HEK293 (cell line): ENCODE measurements around the gene PLXND1.

Source experiments
- EGR2 ChIP-seq: fragments of 450-650 bp; formaldehyde crosslinking; IDR thresholded peaks from 2 replicates; pipeline ENCODE4 v1.5.1; 2016; ENCODE audit warnings: low read depth, missing biosample characterization, missing genetic modification characterization
- YY1 ChIP-seq: fragments of 450-650 bp; formaldehyde crosslinking; IDR thresholded peaks from 2 replicates; pipeline ENCODE4 v1.5.1; 2018; ENCODE audit warnings: missing biosample characterization, missing genetic modification characterization
- ZBTB1 ChIP-seq: fragments of 450-650 bp; formaldehyde crosslinking; IDR thresholded peaks from 2 replicates; pipeline ENCODE4 v1.5.1; 2016; ENCODE audit warnings: missing biosample characterization, missing genetic modification characterization
- ZNF114 ChIP-seq: fragments of 450-650 bp; formaldehyde crosslinking; IDR thresholded peaks from 2 replicates; pipeline ENCODE4 v1.5.0; 2017; ENCODE audit warnings: missing biosample characterization, missing genetic modification characterization
- ZNF121 ChIP-seq: fragments of 450-650 bp; formaldehyde crosslinking; IDR thresholded peaks from 2 replicates; pipeline ENCODE4 v1.5.1; 2016; ENCODE audit warnings: missing biosample characterization, missing genetic modification characterization
- ZNF16 ChIP-seq: fragments of 450-650 bp; formaldehyde crosslinking; IDR thresholded peaks from 2 replicates; pipeline ENCODE4 v1.5.1; 2016; ENCODE audit warnings: low read depth, missing biosample characterization, missing genetic modification characterization
- ZNF23 ChIP-seq: fragments of 450-650 bp; formaldehyde crosslinking; IDR thresholded peaks from 2 replicates; pipeline ENCODE4 v1.5.1; 2016; ENCODE audit warnings: missing biosample characterization, missing genetic modification characterization, borderline replicate concordance
- ZNF274 ChIP-seq, 2 experiments: fragments of 200-500 bp in 1 of 2; fragments of 450-650 bp in 1 of 2; sonication (Bioruptor generic) in 1 of 2; formaldehyde crosslinking in 1 of 2; IDR thresholded peaks; 2 replicates each; pipeline versions ENCODE4 v1.5.1 to v1.6.1; 2014 to 2016; ENCODE audit warnings: borderline replicate concordance in 1 of 2, inconsistent platforms in 1 of 2, low read length in 1 of 2, missing biosample characterization in 1 of 2, missing genetic modification characterization in 1 of 2
- ZNF354C ChIP-seq: fragments of 450-650 bp; formaldehyde crosslinking; IDR thresholded peaks from 2 replicates; pipeline ENCODE4 v1.5.1; 2016; ENCODE audit warnings: missing biosample characterization, missing genetic modification characterization, low read depth, borderline replicate concordance
- ZNF416 ChIP-seq: fragments of 450-650 bp; formaldehyde crosslinking; IDR thresholded peaks from 2 replicates; pipeline ENCODE4 v1.5.1; 2016; ENCODE audit warnings: missing biosample characterization, missing genetic modification characterization
- ZNF560 ChIP-seq: fragments of 450-650 bp; formaldehyde crosslinking; IDR thresholded peaks from 2 replicates; pipeline ENCODE4 v1.5.1; 2017; ENCODE audit warnings: missing biosample characterization, missing genetic modification characterization, borderline replicate concordance
- ZNF600 ChIP-seq: fragments of 450-650 bp; formaldehyde crosslinking; IDR thresholded peaks from 2 replicates; pipeline ENCODE4 v1.5.1; 2016; ENCODE audit warnings: missing biosample characterization, missing genetic modification characterization
- TF ChIP-seq, protein P1 (sequence below): fragments of 450-650 bp; formaldehyde crosslinking; IDR thresholded peaks from 2 replicates; pipeline ENCODE4 v1.5.1; 2016; ENCODE audit warnings: missing biosample characterization, missing genetic modification characterization
- TF ChIP-seq, protein P2 (sequence below): fragments of 450-650 bp; formaldehyde crosslinking; IDR thresholded peaks from 2 replicates; pipeline ENCODE4 v1.5.1; 2016; ENCODE audit warnings: missing biosample characterization, missing genetic modification characterization

DNA sequence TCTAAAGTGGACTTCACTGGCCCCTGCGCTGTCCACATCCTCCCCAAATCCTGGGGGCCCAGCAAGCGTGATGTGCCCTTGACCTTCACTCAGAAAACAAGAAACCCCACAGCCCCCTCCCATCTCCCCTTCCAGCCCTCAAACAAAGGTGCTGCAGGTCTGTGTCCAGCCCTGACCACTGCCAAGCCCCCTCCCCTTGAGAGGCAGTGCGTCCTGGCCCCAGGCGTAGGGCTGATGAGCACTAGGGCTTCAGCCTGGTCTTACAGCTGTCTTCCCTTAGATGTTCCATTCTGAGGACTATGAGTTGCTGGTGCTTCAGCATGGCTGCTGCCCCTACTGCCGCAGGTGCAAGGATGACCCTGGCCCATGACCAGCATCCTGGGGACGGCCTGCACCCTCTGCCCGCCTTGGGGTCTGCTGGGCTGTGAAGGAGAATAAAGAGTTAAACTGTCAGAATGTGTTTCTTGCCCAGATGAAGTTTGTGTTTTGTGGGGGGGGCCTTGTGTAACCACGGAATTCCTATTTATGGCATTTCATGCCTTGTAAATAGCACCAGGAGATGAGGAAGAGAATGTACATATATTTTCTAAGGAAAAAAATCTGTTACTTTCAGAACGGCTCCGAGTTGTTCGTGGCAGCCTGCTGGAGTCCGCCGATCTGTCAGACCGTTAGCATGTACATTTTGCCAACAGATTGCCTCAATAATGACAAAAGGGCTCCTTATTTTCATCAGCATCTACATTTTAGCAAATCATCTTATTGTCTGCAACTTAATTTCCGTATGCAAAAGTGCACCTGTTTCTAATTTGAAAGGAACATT lies 86.4 kb downstream of the PLXND1 start:
- TF ChIP-seq, protein P1, sequence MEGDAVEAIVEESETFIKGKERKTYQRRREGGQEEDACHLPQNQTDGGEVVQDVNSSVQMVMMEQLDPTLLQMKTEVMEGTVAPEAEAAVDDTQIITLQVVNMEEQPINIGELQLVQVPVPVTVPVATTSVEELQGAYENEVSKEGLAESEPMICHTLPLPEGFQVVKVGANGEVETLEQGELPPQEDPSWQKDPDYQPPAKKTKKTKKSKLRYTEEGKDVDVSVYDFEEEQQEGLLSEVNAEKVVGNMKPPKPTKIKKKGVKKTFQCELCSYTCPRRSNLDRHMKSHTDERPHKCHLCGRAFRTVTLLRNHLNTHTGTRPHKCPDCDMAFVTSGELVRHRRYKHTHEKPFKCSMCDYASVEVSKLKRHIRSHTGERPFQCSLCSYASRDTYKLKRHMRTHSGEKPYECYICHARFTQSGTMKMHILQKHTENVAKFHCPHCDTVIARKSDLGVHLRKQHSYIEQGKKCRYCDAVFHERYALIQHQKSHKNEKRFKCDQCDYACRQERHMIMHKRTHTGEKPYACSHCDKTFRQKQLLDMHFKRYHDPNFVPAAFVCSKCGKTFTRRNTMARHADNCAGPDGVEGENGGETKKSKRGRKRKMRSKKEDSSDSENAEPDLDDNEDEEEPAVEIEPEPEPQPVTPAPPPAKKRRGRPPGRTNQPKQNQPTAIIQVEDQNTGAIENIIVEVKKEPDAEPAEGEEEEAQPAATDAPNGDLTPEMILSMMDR (tag by site-specific recombination), result no peak
- TF ChIP-seq ZNF16 (tag by site-specific recombination) (no peak), ZNF600 (no peak), EGR2 (no peak), ZNF114 (tag by site-specific recombination) (no peak), ZNF121 (tag by site-specific recombination) (no peak), ZBTB1 (tag by site-specific recombination) (no peak), YY1 (tag by site-specific recombination) (no peak), ZNF416 (no peak), ZNF274 (IDR thresholded peaks at IDR 0.05; ENCODE audit: low read length) (no peak), ZNF274 (tag by site-specific recombination; IDR thresholded peaks at IDR 0.05; ENCODE audit: borderline replicate concordance) (no peak), ZNF560 (tag by site-specific recombination) (no peak), ZNF23 (tag by site-specific recombination) (no peak), ZNF354C (tag by site-specific recombination) (no peak)
- TF ChIP-seq, protein P2, sequence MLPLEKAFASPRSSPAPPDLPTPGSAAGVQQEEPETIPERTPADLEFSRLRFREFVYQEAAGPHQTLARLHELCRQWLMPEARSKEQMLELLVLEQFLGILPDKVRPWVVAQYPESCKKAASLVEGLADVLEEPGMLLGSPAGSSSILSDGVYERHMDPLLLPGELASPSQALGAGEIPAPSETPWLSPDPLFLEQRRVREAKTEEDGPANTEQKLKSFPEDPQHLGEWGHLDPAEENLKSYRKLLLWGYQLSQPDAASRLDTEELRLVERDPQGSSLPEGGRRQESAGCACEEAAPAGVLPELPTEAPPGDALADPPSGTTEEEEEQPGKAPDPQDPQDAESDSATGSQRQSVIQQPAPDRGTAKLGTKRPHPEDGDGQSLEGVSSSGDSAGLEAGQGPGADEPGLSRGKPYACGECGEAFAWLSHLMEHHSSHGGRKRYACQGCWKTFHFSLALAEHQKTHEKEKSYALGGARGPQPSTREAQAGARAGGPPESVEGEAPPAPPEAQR (tag by site-specific recombination), result no peak
